ENCODE results near the gene UVRAG.

UVRAG gene

DNA sequence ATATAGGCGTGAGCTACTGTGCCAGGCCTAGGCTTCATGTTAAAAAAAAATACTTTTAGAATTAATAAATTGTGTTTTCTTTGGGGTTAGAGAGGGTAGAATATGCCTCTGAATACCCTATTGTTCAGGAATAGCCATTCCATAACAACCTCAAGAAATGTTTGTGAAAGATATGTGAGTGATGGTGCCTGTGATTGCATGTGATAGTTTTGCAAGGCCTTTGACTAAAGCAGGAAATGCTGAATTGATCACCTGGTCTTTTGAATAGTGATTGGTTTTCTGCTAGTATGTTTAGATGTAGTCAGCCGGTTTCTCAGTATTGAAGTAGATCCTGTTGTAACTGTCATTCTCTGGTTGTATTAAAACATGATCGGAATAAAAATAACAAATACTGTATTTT is 73.4 kb downstream of the UVRAG start:
- no peak for DNase-seq

- no peak for DNase-seq
Observed at GRCh38 chr11:75891947-75892739, 77.1 kb downstream of the UVRAG start.

- DNase-seq: no peak
Observed at GRCh38 chr11:75893251-75893650, 78.2 kb downstream of the UVRAG start.

- no peak for DNase-seq
Observed at GRCh38 chr11:75894036-75894585, 79.1 kb downstream of the UVRAG start.

- peak; percentile 55 for DNase-seq
Observed at GRCh38 chr11:75896843-75897419, 81.9 kb downstream of the UVRAG start.

- no peak for DNase-seq
Observed at GRCh38 chr11:75898871-75899270, 83.9 kb downstream of the UVRAG start.

GRCh38 chr11:75899806-75900205 is 84.8 kb downstream of the UVRAG start:
- no peak for DNase-seq

GRCh38 chr11:75900848-75901247 is 85.8 kb downstream of the UVRAG start:
- DNase-seq: no peak

DNA sequence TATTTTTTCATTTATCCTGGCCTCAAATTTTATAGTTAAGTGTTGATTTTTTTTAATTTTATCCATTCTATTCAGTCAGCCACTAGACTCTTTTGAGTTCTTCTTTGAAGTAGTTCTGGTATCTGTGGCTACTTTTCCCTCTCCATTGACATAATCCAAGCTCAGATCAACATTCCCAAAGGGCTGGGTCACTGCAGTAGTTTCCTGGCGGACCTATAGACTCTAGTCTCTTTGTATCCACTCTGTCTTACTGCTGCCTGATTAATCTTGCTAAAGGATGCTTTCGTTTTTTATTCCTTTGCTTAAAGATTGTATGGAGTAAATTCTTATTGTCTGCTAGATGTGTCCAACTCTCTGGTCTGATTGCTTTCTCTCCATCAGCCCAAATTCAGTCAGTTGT is 87.6 kb downstream of the UVRAG start:
- DNase-seq: no peak

- DNase-seq: no peak
Observed at GRCh38 chr11:75903276-75903675, 88.3 kb downstream of the UVRAG start.

DNA sequence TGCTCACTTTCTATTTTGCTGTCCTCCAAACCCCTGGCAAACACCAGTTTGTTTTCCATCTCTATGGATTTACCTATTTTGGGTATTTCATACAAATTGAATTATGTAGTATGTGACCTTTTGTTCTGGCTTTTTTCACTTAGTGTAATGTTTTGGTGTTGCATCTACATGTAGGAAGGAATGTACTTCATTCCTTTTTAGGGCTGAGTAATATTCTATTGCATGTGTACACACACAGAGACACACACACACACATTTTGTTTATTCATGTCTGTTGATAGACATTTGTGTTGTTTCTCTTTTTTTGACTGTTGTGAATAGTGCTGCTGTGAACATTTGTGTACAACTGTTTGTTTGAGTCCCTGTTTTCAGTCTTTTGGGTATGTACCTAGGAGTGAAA is 90.4 kb downstream of the UVRAG start:
- no peak for DNase-seq

GRCh38 chr11:75907906-75908527 is 93.0 kb downstream of the UVRAG start:
- DNase-seq: no peak

DNA sequence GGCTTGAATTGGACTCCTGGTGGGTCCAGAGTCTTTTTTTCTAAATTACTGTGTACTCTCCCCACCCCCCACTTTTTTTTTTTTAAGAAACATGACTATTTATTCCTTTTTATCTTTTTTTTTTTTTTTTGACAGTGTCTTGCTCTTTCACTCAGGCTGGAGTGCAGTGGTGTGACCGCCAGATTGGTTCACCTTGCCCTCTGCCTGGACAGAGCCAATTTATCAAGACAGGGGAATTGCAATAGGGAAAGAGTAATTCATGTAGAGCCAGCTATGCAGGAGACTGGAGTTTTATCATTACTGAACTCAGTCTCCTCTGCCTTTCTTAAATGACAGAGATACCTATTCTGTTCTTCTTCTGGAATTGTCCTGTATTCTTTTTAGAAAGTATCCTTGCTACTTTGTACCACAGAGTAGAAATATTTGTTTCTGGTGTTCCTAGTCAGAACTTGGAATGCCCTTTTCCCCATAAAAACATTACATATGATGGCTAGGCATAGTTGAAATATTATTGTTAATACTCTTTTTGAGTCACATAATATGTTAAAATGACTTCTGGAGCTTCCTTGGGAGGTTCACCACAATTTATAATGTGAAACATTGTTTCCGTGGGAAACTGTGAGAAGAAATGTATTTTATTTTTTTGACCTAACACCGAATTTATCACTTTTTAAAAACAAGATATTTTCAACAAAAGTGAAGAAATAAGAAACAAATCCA is 95.6 kb downstream of the UVRAG start:
- DNase-seq: no peak

- no peak for DNase-seq
Observed at GRCh38 chr11:75911459-75911858, 96.4 kb downstream of the UVRAG start.

- no peak for DNase-seq
Observed at GRCh38 chr11:75913984-75914383, 99.0 kb downstream of the UVRAG start.

- no peak for DNase-seq
Observed at GRCh38 chr11:75916882-75917281, 101.9 kb downstream of the UVRAG start.

GRCh38 chr11:75918331-75918730 is 103.3 kb downstream of the UVRAG start:
- DNase-seq: no peak

GRCh38 chr11:75919525-75919924 is 104.5 kb downstream of the UVRAG start:
- no peak for DNase-seq

DNA sequence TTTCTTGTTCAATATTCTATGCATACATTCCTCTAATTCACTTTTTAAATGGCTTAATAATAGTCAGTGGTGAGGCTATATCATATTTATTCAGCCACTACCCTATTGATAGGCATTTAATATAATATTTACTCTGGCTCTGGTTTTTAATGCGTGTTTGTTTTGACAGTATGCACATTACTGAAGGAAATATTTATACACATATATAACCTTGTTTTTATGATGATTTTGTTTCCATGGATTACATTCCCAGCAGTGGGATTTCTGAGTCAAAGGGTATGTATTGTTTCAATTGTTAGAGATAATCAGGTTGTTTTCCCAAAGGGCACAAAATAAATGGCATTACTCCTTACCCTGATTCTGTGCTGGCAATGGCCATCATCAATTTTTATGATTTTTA is 105.8 kb downstream of the UVRAG start:
- DNase-seq: no peak

DNA sequence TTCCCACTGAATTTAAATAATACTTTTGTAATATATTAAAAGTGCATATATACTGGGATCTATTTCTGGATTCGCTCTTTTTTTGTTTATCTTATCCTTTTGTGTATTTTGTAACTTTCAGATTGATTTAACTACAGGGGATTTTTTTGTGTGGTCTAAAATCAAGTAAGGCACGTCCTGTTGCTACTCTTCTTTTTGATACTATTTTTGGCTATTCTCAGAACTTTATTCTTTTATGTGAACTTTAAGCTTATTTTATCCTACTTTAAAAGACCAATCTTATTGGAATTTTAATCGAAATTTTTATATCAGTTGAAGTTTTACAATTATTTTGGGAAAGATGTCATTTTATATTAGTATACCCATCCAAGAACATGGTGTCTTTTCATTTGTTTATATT is 106.8 kb downstream of the UVRAG start:
- no peak for DNase-seq

GRCh38 chr11:75924966-75925784 is 110.2 kb downstream of the UVRAG start:
- no peak for DNase-seq

- no peak for DNase-seq
Observed at GRCh38 chr11:75925785-75926164, 110.8 kb downstream of the UVRAG start.

GRCh38 chr11:75929706-75930105 is 114.7 kb downstream of the UVRAG start:
- no peak for DNase-seq

Measured in HCEC 1CT (cell line).